WTC11 (cell line): ENCODE measurements around the gene ABHD17C.

Source experiments
- FOXK1 ChIP-seq: sonication (generic); formaldehyde crosslinking; IDR thresholded peaks from 2 replicates; pipeline ENCODE4 v1.8.0; 2022; ENCODE audit warnings: mild to moderate bottlenecking, moderate library complexity, missing genetic modification reagents
- IRF2 ChIP-seq: sonication (generic); formaldehyde crosslinking; IDR thresholded peaks from 2 replicates; pipeline ENCODE4 v1.8.0; 2022; ENCODE audit warnings: low read depth, missing genetic modification reagents, borderline replicate concordance
- SOX15 ChIP-seq: fragments of 250-450 bp; sonication (Bioruptor Pico); IDR thresholded peaks from 2 replicates; pipeline ENCODE4 v1.9.0; 2021; ENCODE audit warnings: mild to moderate bottlenecking
- USF2 ChIP-seq: sonication (generic); formaldehyde crosslinking; IDR thresholded peaks from 2 replicates; pipeline ENCODE4 v1.8.1; 2023; ENCODE audit warnings: mild to moderate bottlenecking, missing genetic modification reagents, moderate library complexity
- ZNF138 ChIP-seq: sonication (generic); formaldehyde crosslinking; conservative IDR thresholded peaks from 2 replicates; pipeline ENCODE4 v1.8.1; 2022; ENCODE audit warnings: mild to moderate bottlenecking, moderate library complexity, missing genetic modification reagents
- ZNF232 ChIP-seq: sonication (generic); formaldehyde crosslinking; IDR thresholded peaks from 2 replicates; pipeline ENCODE4 v1.8.0; 2022; ENCODE audit warnings: mild to moderate bottlenecking, missing genetic modification reagents
- TF ChIP-seq, protein P1 (sequence below): fragments of 200-600 bp; IDR thresholded peaks from 2 replicates; pipeline ENCODE4 v1.8.0; 2022; ENCODE audit warnings: antibody characterized with exemption
- TF ChIP-seq, protein P2 (sequence below): fragments of 250-450 bp; sonication (Bioruptor Pico); IDR thresholded peaks from 2 replicates; pipeline ENCODE4 v2.1.2; 2022; ENCODE audit warnings: mild to moderate bottlenecking, moderate library complexity
- TF ChIP-seq, protein P3 (sequence below): sonication (generic); formaldehyde crosslinking; IDR thresholded peaks from 2 replicates; pipeline ENCODE4 v1.8.1; 2023; ENCODE audit warnings: mild to moderate bottlenecking, missing genetic modification reagents

- TF ChIP-seq USF2 (CRISPR knock-in tag): no peak
- TF ChIP-seq, protein P1, sequence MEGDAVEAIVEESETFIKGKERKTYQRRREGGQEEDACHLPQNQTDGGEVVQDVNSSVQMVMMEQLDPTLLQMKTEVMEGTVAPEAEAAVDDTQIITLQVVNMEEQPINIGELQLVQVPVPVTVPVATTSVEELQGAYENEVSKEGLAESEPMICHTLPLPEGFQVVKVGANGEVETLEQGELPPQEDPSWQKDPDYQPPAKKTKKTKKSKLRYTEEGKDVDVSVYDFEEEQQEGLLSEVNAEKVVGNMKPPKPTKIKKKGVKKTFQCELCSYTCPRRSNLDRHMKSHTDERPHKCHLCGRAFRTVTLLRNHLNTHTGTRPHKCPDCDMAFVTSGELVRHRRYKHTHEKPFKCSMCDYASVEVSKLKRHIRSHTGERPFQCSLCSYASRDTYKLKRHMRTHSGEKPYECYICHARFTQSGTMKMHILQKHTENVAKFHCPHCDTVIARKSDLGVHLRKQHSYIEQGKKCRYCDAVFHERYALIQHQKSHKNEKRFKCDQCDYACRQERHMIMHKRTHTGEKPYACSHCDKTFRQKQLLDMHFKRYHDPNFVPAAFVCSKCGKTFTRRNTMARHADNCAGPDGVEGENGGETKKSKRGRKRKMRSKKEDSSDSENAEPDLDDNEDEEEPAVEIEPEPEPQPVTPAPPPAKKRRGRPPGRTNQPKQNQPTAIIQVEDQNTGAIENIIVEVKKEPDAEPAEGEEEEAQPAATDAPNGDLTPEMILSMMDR: no peak
- TF ChIP-seq ZNF138 (CRISPR knock-in tag): no peak
- no peak for TF ChIP-seq SOX15 (CRISPR knock-in tag)
- TF ChIP-seq, protein P2, sequence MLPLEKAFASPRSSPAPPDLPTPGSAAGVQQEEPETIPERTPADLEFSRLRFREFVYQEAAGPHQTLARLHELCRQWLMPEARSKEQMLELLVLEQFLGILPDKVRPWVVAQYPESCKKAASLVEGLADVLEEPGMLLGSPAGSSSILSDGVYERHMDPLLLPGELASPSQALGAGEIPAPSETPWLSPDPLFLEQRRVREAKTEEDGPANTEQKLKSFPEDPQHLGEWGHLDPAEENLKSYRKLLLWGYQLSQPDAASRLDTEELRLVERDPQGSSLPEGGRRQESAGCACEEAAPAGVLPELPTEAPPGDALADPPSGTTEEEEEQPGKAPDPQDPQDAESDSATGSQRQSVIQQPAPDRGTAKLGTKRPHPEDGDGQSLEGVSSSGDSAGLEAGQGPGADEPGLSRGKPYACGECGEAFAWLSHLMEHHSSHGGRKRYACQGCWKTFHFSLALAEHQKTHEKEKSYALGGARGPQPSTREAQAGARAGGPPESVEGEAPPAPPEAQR (CRISPR knock-in tag): no peak
- TF ChIP-seq FOXK1 (CRISPR knock-in tag): no peak
- no peak for TF ChIP-seq ZNF232 (CRISPR knock-in tag)
- TF ChIP-seq IRF2 (CRISPR knock-in tag): no peak
- TF ChIP-seq, protein P3, sequence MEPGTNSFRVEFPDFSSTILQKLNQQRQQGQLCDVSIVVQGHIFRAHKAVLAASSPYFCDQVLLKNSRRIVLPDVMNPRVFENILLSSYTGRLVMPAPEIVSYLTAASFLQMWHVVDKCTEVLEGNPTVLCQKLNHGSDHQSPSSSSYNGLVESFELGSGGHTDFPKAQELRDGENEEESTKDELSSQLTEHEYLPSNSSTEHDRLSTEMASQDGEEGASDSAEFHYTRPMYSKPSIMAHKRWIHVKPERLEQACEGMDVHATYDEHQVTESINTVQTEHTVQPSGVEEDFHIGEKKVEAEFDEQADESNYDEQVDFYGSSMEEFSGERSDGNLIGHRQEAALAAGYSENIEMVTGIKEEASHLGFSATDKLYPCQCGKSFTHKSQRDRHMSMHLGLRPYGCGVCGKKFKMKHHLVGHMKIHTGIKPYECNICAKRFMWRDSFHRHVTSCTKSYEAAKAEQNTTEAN (CRISPR knock-in tag): no peak
Measured at GRCh38 chr15:80710635-80711554, 15.8 kb downstream of the ABHD17C start.
